ENCODE results near the gene SMIM22.

SMIM22 gene

GRCh38 chr16:4826980-4827379, 31.8 kb downstream of the SMIM22 start:
- Histone ChIP-seq H3K4me3 (ENCODE audit: low read depth, low read length) (no peak overlapping the region), H3K9me3 (ENCODE audit: control insufficient read depth, low read length) (no peaks in the 10 kb centered on the region), H3K27me3 (ENCODE audit: control insufficient read depth, insufficient read depth, low read length) (no peaks in the 10 kb centered on the region), H2AFZ (no peak overlapping the region), H3K79me2 (peaks cover 23% of the 10 kb centered on the region), H3K4me1 (peaks cover 4% of the 10 kb centered on the region), H3K9ac (no peak overlapping the region), H3K36me3 (ENCODE audit: control insufficient read depth, insufficient read depth, low read length) (no peaks in the 10 kb centered on the region), H3K27ac (no peak overlapping the region), H3K4me2 (ENCODE audit: low read length) (no peak overlapping the region)
- TF ChIP-seq CTCF (IDR thresholded peaks at IDR 0.05) = no peak

DNA sequence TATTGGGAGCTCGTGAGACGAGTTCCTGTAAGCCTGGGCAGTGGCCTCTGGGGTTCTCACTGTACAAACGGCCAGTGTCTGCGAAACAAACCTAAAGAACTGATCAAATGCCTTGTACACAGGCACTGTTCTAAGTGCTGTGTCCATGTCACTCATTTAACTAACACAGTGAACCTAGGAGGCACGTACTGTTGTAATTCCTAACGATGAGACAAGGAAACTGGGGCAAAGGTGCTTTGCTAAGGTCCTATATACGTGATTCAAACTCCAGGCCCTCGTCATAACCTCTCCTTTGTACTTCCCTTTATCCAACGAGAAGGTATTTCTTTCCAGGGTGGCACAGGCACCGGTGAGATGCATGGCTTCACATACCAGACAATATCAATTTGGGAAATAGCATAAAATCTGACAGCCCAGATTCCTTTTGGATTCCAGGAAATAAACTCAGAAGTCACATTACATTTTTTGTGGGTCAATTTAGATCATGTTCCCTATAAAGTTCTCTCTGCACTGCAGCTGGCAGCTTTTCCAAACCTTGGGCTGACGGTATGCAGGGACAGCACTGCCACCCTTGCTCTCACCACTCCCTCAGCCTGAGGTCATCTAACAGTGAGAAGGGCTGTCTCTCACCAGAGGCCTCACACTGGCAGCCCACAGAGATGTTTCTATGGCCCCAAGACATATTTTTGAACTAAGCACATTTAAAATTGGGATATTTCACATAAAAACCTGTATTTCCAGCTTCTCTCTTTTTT, 33.6 kb downstream of the SMIM22 start:
- Histone ChIP-seq H3K4me1 (peaks cover 19% of the 10 kb centered on the region), H2AFZ (no peak overlapping the region)

GRCh38 chr16:4830408-4830807, 35.2 kb downstream of the SMIM22 start:
- Histone ChIP-seq H3K9me3 (ENCODE audit: control insufficient read depth, low read length) (no peaks in the 10 kb centered on the region), H3K79me2 (peaks cover 23% of the 10 kb centered on the region), H3K4me3 (ENCODE audit: low read depth, low read length) (no peak overlapping the region), H3K36me3 (ENCODE audit: control insufficient read depth, insufficient read depth, low read length) (no peaks in the 10 kb centered on the region), H3K27me3 (ENCODE audit: control insufficient read depth, insufficient read depth, low read length) (no peaks in the 10 kb centered on the region), H3K27ac (no peak overlapping the region), H3K4me2 (ENCODE audit: low read length) (no peak overlapping the region), H3K4me1 (peaks cover 26% of the 10 kb centered on the region), H2AFZ (no peak overlapping the region), H3K9ac (no peak overlapping the region)
- TF ChIP-seq CTCF (IDR thresholded peaks at IDR 0.05) = no peak

More for the DNA sequence above, 33.6 kb downstream of the SMIM22 start:
- H3K4me2 ChIP-seq (ENCODE audit: low read length) = no peak overlapping the region
- no peak for TF ChIP-seq CTCF (IDR thresholded peaks at IDR 0.05)
- H3K79me2 ChIP-seq = peaks cover 23% of the 10 kb centered on the region
- H3K4me3 ChIP-seq (ENCODE audit: low read depth, low read length) = no peak overlapping the region
- H3K36me3 ChIP-seq (ENCODE audit: control insufficient read depth, insufficient read depth, low read length) = no peaks in the 10 kb centered on the region
- H3K27me3 ChIP-seq (ENCODE audit: control insufficient read depth, insufficient read depth, low read length) = no peaks in the 10 kb centered on the region
- H3K27ac ChIP-seq = no peak overlapping the region
- no peaks in the 10 kb centered on the region for H3K9me3 ChIP-seq (ENCODE audit: control insufficient read depth, low read length)
- H3K9ac ChIP-seq = no peak overlapping the region

DNA sequence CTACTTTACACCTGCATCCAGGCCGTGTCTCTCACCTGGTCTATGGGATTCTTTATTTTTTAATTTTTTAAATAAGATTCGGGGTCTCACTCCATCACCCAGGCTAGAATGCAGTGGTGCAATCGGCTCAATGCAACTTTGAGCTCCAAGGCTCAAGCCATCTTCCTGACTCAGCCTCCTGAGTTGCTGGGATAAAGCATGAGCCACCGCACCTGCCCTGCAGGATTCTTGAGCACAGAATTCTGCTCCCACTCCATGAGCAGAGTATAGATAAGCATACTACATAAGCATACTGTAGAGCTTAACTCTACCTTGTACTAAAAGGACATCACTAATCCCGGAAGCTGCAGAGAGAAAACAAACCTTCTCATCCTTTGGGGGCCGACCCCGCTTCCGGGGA, 36.4 kb downstream of the SMIM22 start:
- Histone ChIP-seq H3K9me3 (ENCODE audit: control insufficient read depth, low read length) (no peaks in the 10 kb centered on the region), H3K4me2 (ENCODE audit: low read length) (no peak overlapping the region), H3K27me3 (ENCODE audit: control insufficient read depth, insufficient read depth, low read length) (no peaks in the 10 kb centered on the region), H3K4me1 (peaks cover 26% of the 10 kb centered on the region), H3K27ac (no peak overlapping the region), H3K9ac (no peak overlapping the region), H3K79me2 (peaks cover 21% of the 10 kb centered on the region), H3K4me3 (ENCODE audit: low read depth, low read length) (no peak overlapping the region), H3K36me3 (ENCODE audit: control insufficient read depth, insufficient read depth, low read length) (no peaks in the 10 kb centered on the region), H2AFZ (no peak overlapping the region)
- no peak for TF ChIP-seq CTCF (IDR thresholded peaks at IDR 0.05)
